Heart left ventricle (tissue), 16 donors: ENCODE measurements around the gene AKR1B1. TPM values are rescaled to one million over a fixed set of nuclear protein-coding genes. Genes with fewer than 3 reads are reported as not detected.

Source experiments
- ATAC-seq, 4 donors: fragments of 200-7000 bp; cut with Tn5 transposase; one replicate each; pipeline ENCODE4 v1.9.1; 2020 to 2022; ENCODE audit warnings: moderate library complexity in 4 of 4, mild to moderate bottlenecking in 3 of 4, moderate number of reproducible peaks in 1 of 4
- DNase-seq, 5 donors: peaks; one replicate each; pipeline ENCODE4 v3.0.0-alpha.2; 2020
- H3K27ac ChIP-seq, 12 donors: fragments of 200-600 bp; sonication (generic) in 4 of 12; one replicate each; pipeline versions ENCODE4 v1.5.0 to v1.8.0; 2016 to 2022; ENCODE audit warnings: mild to moderate bottlenecking in 2 of 12
- H3K27me3 ChIP-seq, 9 donors: fragments of 200-600 bp; sonication (generic) in 2 of 9; one replicate each; pipeline versions ENCODE4 v1.5.1 to v1.8.0; 2016 to 2022; ENCODE audit warnings: mild to moderate bottlenecking in 3 of 9
- H3K36me3 ChIP-seq, 9 donors: fragments of 200-600 bp; sonication (generic) in 2 of 9; one replicate each; pipeline versions ENCODE4 v1.5.0 to v1.8.0; 2018 to 2022; ENCODE audit warnings: mild to moderate bottlenecking in 2 of 9
- H3K4me1 ChIP-seq, 12 donors: fragments of 200-600 bp; sonication (generic) in 4 of 12; one replicate each; pipeline versions ENCODE4 v1.5.0 to v1.8.0; 2016 to 2022; ENCODE audit warnings: mild to moderate bottlenecking in 3 of 12
- H3K4me3 ChIP-seq, 12 donors: fragments of 200-600 bp; sonication (generic) in 4 of 12; one replicate each; pipeline versions ENCODE4 v1.5.0 to v1.8.0; 2017 to 2022; ENCODE audit warnings: mild to moderate bottlenecking in 9 of 12, moderate library complexity in 4 of 12
- H3K9me3 ChIP-seq, 12 donors: fragments of 200-600 bp; sonication (generic) in 4 of 12; one replicate each; pipeline versions ENCODE4 v1.5.0 to v1.8.0; 2016 to 2022; ENCODE audit warnings: mild to moderate bottlenecking in 1 of 12
- CTCF ChIP-seq, 12 donors: fragments of 200-600 bp; sonication (generic) in 4 of 12; IDR thresholded peaks; one replicate each; pipeline versions ENCODE4 v1.5.0 to v1.8.0; 2018 to 2022; ENCODE audit warnings: antibody characterized with exemption in 12 of 12, mild to moderate bottlenecking in 5 of 12
- POLR2A ChIP-seq, 2 donors: fragments of 450-650 bp; IDR thresholded peaks; one replicate each; pipeline ENCODE4 v1.6.1; 2017; ENCODE audit warnings: antibody characterized with exemption in 2 of 2, mild to moderate bottlenecking in 2 of 2, moderate library complexity in 2 of 2
- WGBS, 4 donors: extraction: QIAGEN DNeasy Blood & Tissue Kit in 2 of 4; methylation state at CpG; one replicate each; pipeline versions ENCODE4 v1.1.5 to v1.1.7; 2013 to 2018; 5-methylcytosine and 5-hydroxymethylcytosine counted together
- intact Hi-C, 10 donors: fragments of 100-400 bp; cut with DNase I; formaldehyde crosslinking; loops; one replicate each; pipeline versions ENCODE4 v1.11.1 to v1.14.2; 2022
- polyA plus RNA-seq, 2 donors: library from polyadenylated mRNA; stranded (reverse); fragments of 200-250 nt; gene quantifications; one replicate each; pipeline ENCODE4 v1.2.3, GENCODE V29; 2013
- total RNA-seq, 9 donors: library from RNA; depleted of rRNA in 2 of 9; stranded (reverse); fragments of >200 nt in 2 of 9; fragmentation: NEBNext Ultra II Directional in 3 of 9; extraction: Animal tissue kit (Norgen Biotek cat#: 25700) in 3 of 9; gene quantifications; one replicate each; pipeline versions ENCODE4 v1.1.0 to v1.2.4, GENCODE V29; 2016 to 2023
- donor health status: ischemic (EF 13 %, LVEDD 7.1; RV severe dilation, severe dysfunction).
- donor health status: healthy with polysubstance abuse.
- donor health status: DM: no; HTN: yes; CAD: no.
- donor health status: DM: no; HTN: no; CAD: no.
- donor health status: ischemic (EF 25% LVEDD 6.9; RV normal size, moderate dysfunction).
- donor health status: ischemic (EF 25% LVEDD 5.7; RV mildly dilated, moderate dysfunction).
- donor health status: healthy.
- donor health status: DM: yes; HTN: yes; CAD: no.
- donor health status: ischemic (EF 35%, LVEDD 5.7; RV mildly dilated, moderate dysfunction).
- donor health status: nonischemic (EF 11% LVEDD 7.7; RV severe dilation, severe dysfunction).
- donor health status: DM: yes; HTN: yes; CAD: no.
- donor health status: PGD.
- donor health status: ischemic (EF 29% LVEDD 5.4; RV normal size, mild dysfunction).
- donor health status: nonischemic (EF 23%, LVEDD 6.1; RV moderate dilation, normal function).

The AKR1B1 gene
- total and polyA plus RNA-seq, 11 donors: 97.0 to 335 (median 185) TPM

- intact Hi-C loops: loop anchor here in 2 of 10 donors (5.0 kb wide), 2 partner anchors 71 to 161 kb away; no protein-coding TSS in a partner anchor
- Histone ChIP-seq H3K27me3 (no peaks in the 10 kb centered on the region), H3K4me3 (no peak overlapping the region), H3K27ac (no peak overlapping the region), H3K9me3 (peaks cover 0 to 6% (median 0%) of the 10 kb centered on the region in 12 donors), H3K4me1 (peaks cover 0 to 30% (median 4%) of the 10 kb centered on the region in 12 donors), H3K36me3 (peaks cover 0 to 65% (median 59%) of the 10 kb centered on the region in 9 donors)
- WGBS, 4 donors: 95 to 98% (median 97%) methylated on average over 4 of the region's 4 CpGs
- TF ChIP-seq POLR2A (IDR thresholded peaks at IDR 0.05) (no peak), CTCF (IDR thresholded peaks at IDR 0.05) (no peak)
- ATAC-seq: no peak
- no peak for DNase-seq
These were observed 17.6 kb downstream of the AKR1B1 start for GRCh38 chr7:134441264-134441663.

- ATAC-seq (no peak), DNase-seq (no peak)
- Histone ChIP-seq H3K4me1 (peaks cover 0 to 30% (median 4%) of the 10 kb centered on the region in 12 donors), H3K4me3 (no peak overlapping the region), H3K9me3 (peaks cover 0 to 6% (median 0%) of the 10 kb centered on the region in 12 donors), H3K27me3 (no peaks in the 10 kb centered on the region), H3K27ac (peak overlapping the region in 1 of 12 donors; percentile 10), H3K36me3 (peaks cover 0 to 57% (median 51%) of the 10 kb centered on the region in 9 donors)
- intact Hi-C loops: loop anchor here in 2 of 10 donors (5.0 kb wide), 2 partner anchors 72 to 162 kb away; no protein-coding TSS in a partner anchor
- WGBS, 4 donors: 83 to 90% (median 86%) methylated on average over 4 of the region's 4 CpGs
- no peak for TF ChIP-seq POLR2A (IDR thresholded peaks at IDR 0.05)
- TF ChIP-seq CTCF (IDR thresholded peaks at IDR 0.05): no peak
These were observed 18.4 kb downstream of the AKR1B1 start for GRCh38 chr7:134440476-134440875.

- DNase-seq (no peak), ATAC-seq (peak; percentile 38 to 72 (median 62))
- peaks cover 0 to 6% (median 0%) of the 10 kb centered on the region in 12 donors for H3K9me3 ChIP-seq
- H3K27ac ChIP-seq: peak overlapping the region in 1 of 12 donors; percentile 49
- peaks cover 0 to 30% (median 4%) of the 10 kb centered on the region in 12 donors for H3K4me1 ChIP-seq
- no peak overlapping the region for H3K4me3 ChIP-seq
- H3K27me3 ChIP-seq: no peaks in the 10 kb centered on the region
- peaks cover 0 to 53% (median 47%) of the 10 kb centered on the region in 9 donors for H3K36me3 ChIP-seq
- intact Hi-C loops: loop anchor here in 2 of 10 donors (5.0 kb wide), 2 partner anchors 72 to 162 kb away; no protein-coding TSS in a partner anchor
- TF ChIP-seq CTCF (IDR thresholded peaks at IDR 0.05): no peak
- no peak for TF ChIP-seq POLR2A (IDR thresholded peaks at IDR 0.05)
- 36 to 50% (median 44%) methylated on average over 8 of the region's 8 CpGs for WGBS, 4 donors
These were observed 18.8 kb downstream of the AKR1B1 start for GRCh38 chr7:134440067-134440466.

GRCh38 chr7:134438946-134439345, 20.0 kb downstream of the AKR1B1 start:
- DNase-seq (no peak), ATAC-seq (no peak)
- TF ChIP-seq CTCF (IDR thresholded peaks at IDR 0.05) (no peak), POLR2A (IDR thresholded peaks at IDR 0.05) (no peak)
- Histone ChIP-seq H3K4me1 (peaks cover 0 to 23% (median 2%) of the 10 kb centered on the region in 12 donors), H3K27me3 (no peaks in the 10 kb centered on the region), H3K36me3 (peaks cover 0 to 42% (median 36%) of the 10 kb centered on the region in 9 donors), H3K27ac (no peak overlapping the region), H3K9me3 (peaks cover 0 to 6% (median 0%) of the 10 kb centered on the region in 12 donors), H3K4me3 (no peak overlapping the region)
- intact Hi-C loops: loop anchor here in 2 of 10 donors (5.0 to 10.0 kb wide), 2 partner anchors 106 to 108 kb away; partner anchors contain the start of gene AKR1B15 (in 2 of the 2)
- WGBS, 4 donors: 55 to 67% (median 59%) methylated on average over 4 of the region's 4 CpGs
